Liver (tissue), 9 donors: ENCODE data around the gene IGF2BP2. TPM values are rescaled to one million over a fixed set of nuclear protein-coding genes. Genes with fewer than 3 reads are reported as not detected.
A peak's percentile ranks its signal among the peaks of the same experiment; 100 is the strongest.

Experiments
- DNase-seq: peaks from one replicate; pipeline ENCODE4 v3.0.0-alpha.2; 2017; ENCODE audit warnings: low spot score
- H3K27ac ChIP-seq, 2 donors: one replicate each; pipeline ENCODE4 v1.7.0; 2013; ENCODE audit warnings: inconsistent platforms in 2 of 2, low read length in 2 of 2, control low read depth in 1 of 2, low read depth in 1 of 2, mild to moderate bottlenecking in 1 of 2
- H3K27me3 ChIP-seq, 4 donors: one replicate each; pipeline versions ENCODE4 v1.6.1 to v1.7.0; 2013; ENCODE audit warnings: low read length in 3 of 4, inconsistent platforms in 1 of 4, mild to moderate bottlenecking in 1 of 4, moderate library complexity in 1 of 4; ENCODE audit not compliant: control insufficient read depth in 4 of 4, insufficient read depth in 4 of 4
- H3K36me3 ChIP-seq, 4 donors: one replicate each; pipeline versions ENCODE4 v1.6.1 to v1.7.0; 2013; ENCODE audit warnings: low read length in 3 of 4, mild to moderate bottlenecking in 3 of 4, low read depth in 1 of 4, moderate library complexity in 1 of 4; ENCODE audit not compliant: control insufficient read depth in 4 of 4, insufficient read depth in 3 of 4
- H3K4me1 ChIP-seq, 4 donors: one replicate each; pipeline versions ENCODE4 v1.6.1 to v1.7.0; 2013; ENCODE audit warnings: low read length in 3 of 4, mild to moderate bottlenecking in 3 of 4, moderate library complexity in 1 of 4; ENCODE audit not compliant: control insufficient read depth in 4 of 4, insufficient read depth in 4 of 4
- H3K4me3 ChIP-seq, 3 donors: one replicate each; pipeline versions ENCODE4 v1.6.1 to v1.7.0; 2013; ENCODE audit warnings: low read length in 3 of 3, control low read depth in 1 of 3, low read depth in 1 of 3, mild to moderate bottlenecking in 1 of 3
- H3K9ac ChIP-seq, 2 donors: one replicate each; pipeline ENCODE4 v1.7.0; 2013; ENCODE audit warnings: low read length in 2 of 2, mild to moderate bottlenecking in 2 of 2, moderate library complexity in 2 of 2, control low read depth in 1 of 2, low read depth in 1 of 2
- H3K9me3 ChIP-seq, 4 donors: one replicate each; pipeline versions ENCODE4 v1.6.1 to v1.7.0; 2013; ENCODE audit warnings: low read length in 3 of 4; ENCODE audit not compliant: control insufficient read depth in 4 of 4
- HNF4A ChIP-seq, 2 donors: conservative IDR thresholded peaks; 2 replicates each; pipeline ENCODE4 v1.6.1; 2016; ENCODE audit warnings: antibody characterized with exemption in 2 of 2, mild to moderate bottlenecking in 2 of 2
- JUND ChIP-seq, 2 donors: IDR thresholded peaks; 2 replicates each; pipeline ENCODE4 v1.6.1; 2016; ENCODE audit warnings: antibody characterized with exemption in 2 of 2
- NR2F2 ChIP-seq: IDR thresholded peaks from 2 replicates; pipeline ENCODE4 v1.6.1; 2016; ENCODE audit warnings: antibody characterized with exemption
- RAD21 ChIP-seq, 2 donors: IDR thresholded peaks; 2 replicates each; pipeline ENCODE4 v1.6.1; 2016; ENCODE audit warnings: antibody characterized with exemption in 2 of 2, mild to moderate bottlenecking in 2 of 2
- RXRA ChIP-seq, 2 donors: IDR thresholded peaks; 2 replicates each; pipeline ENCODE4 v1.6.1; 2017 to 2018; ENCODE audit warnings: antibody characterized with exemption in 2 of 2, mild to moderate bottlenecking in 1 of 2
- SP1 ChIP-seq: IDR thresholded peaks from 2 replicates; pipeline ENCODE4 v1.6.1; 2018; ENCODE audit warnings: antibody characterized with exemption, mild to moderate bottlenecking
- YY1 ChIP-seq: IDR thresholded peaks from 2 replicates; pipeline ENCODE4 v1.6.1; 2016; ENCODE audit warnings: antibody characterized with exemption, mild to moderate bottlenecking
- WGBS: extraction: QIAGEN DNeasy Blood & Tissue Kit; methylation state at CpG from one replicate; pipeline ENCODE4 v1.1.7; 2013; 5-methylcytosine and 5-hydroxymethylcytosine counted together
- polyA plus RNA-seq, 2 donors: library from polyadenylated mRNA; stranded (reverse) in 1 of 2; unstranded in 1 of 2; fragments of 200-250 nt in 1 of 2; fragments of >200 nt in 1 of 2; fragmentation: Nextera tagmentation in 1 of 2; extraction: Ambion mirVana in 1 of 2; gene quantifications; one replicate each; pipeline versions ENCODE4 v1.2.1 to v1.2.3, GENCODE V29; 2013 to 2015
- total RNA-seq, 2 donors: library from RNA; depleted of rRNA; stranded (reverse); fragments of >200 nt; gene quantifications; one replicate each; pipeline ENCODE4 v1.2.3, GENCODE V29; 2014
- TF ChIP-seq, protein P1 (sequence below): IDR thresholded peaks from 2 replicates; pipeline ENCODE4 v1.6.1; 2016; ENCODE audit warnings: antibody characterized with exemption
- TF ChIP-seq, protein P2 (sequence below): IDR thresholded peaks from 2 replicates; pipeline ENCODE4 v1.6.1; 2016; ENCODE audit warnings: antibody characterized with exemption
- TF ChIP-seq, protein P3 (sequence below): IDR thresholded peaks from 2 replicates; pipeline ENCODE4 v1.6.1; 2016; ENCODE audit warnings: antibody characterized with exemption
- TF ChIP-seq, protein P4 (sequence below): IDR thresholded peaks from 2 replicates; pipeline ENCODE4 v1.6.1; 2016; ENCODE audit warnings: antibody characterized with exemption, mild to moderate bottlenecking
- donor health status: healthy.
- donor health status: healthy.
- donor health status: healthy.
- donor health status: healthy.
- donor health status: healthy.

The IGF2BP2 gene
- total and polyA plus RNA-seq, 4 donors, result 0.67 to 35.0 (median 1.7) TPM

DNA sequence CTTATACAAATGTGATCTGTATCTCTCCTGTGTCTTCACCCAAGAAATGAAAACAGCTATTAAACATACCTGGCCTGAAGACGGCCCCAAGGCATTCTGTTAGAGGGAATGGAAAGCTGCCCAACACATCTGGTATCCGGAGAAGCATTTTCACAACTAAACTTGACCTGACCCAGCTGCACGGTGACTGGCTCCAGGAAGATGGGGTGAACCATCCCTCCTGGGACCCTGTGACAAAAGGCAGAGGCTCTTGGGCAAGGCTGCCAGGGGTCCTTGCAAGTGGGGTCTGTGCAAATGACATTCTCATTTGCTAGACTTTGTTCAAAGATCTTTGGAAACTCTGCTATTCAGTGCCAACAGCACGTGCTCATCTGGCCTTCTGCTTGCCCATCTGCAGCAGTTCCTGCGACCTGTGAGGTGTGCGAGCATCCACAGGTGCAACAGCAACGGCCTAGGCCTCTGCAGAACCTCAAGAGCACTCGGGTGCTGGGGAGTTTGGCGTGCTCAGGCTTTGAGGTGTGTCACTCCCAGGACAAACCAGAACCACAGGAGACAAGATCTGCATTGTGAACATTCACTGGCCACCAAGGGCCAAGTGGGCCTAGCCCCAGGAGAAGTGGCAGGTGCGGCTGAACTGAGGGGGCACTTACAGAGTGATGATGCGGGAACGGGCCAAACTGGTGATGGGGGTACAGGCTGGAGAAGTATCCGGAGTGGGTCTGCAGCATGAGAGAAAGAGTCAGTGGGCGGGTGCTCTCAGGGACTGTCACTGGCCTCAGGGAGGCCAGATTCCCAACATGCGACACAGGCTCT lies 166.9 kb downstream of the IGF2BP2 start:
- H3K4me3 ChIP-seq, result no peak overlapping the region
- no peak for DNase-seq
- no peaks in the 10 kb centered on the region for H3K36me3 ChIP-seq
- H3K27ac ChIP-seq, result no peak overlapping the region
- H3K9ac ChIP-seq, result no peak overlapping the region
- no peaks in the 10 kb centered on the region for H3K9me3 ChIP-seq
- peaks cover 0 to 7% (median 4%) of the 10 kb centered on the region in 4 donors for H3K4me1 ChIP-seq
- TF ChIP-seq, protein P1, sequence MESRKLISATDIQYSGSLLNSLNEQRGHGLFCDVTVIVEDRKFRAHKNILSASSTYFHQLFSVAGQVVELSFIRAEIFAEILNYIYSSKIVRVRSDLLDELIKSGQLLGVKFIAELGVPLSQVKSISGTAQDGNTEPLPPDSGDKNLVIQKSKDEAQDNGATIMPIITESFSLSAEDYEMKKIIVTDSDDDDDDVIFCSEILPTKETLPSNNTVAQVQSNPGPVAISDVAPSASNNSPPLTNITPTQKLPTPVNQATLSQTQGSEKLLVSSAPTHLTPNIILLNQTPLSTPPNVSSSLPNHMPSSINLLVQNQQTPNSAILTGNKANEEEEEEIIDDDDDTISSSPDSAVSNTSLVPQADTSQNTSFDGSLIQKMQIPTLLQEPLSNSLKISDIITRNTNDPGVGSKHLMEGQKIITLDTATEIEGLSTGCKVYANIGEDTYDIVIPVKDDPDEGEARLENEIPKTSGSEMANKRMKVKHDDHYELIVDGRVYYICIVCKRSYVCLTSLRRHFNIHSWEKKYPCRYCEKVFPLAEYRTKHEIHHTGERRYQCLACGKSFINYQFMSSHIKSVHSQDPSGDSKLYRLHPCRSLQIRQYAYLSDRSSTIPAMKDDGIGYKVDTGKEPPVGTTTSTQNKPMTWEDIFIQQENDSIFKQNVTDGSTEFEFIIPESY, result no peak
- no peak for TF ChIP-seq HNF4A (conservative IDR thresholded peaks at IDR 0.05)
- TF ChIP-seq RAD21 (IDR thresholded peaks at IDR 0.05), result no peak
- TF ChIP-seq SP1, result no peak
- TF ChIP-seq RXRA (IDR thresholded peaks at IDR 0.05), result no peak
- no peak for TF ChIP-seq YY1
- no peaks in the 10 kb centered on the region for H3K27me3 ChIP-seq
- WGBS, result 93% methylated on average over 15 of the region's 15 CpGs

DNA sequence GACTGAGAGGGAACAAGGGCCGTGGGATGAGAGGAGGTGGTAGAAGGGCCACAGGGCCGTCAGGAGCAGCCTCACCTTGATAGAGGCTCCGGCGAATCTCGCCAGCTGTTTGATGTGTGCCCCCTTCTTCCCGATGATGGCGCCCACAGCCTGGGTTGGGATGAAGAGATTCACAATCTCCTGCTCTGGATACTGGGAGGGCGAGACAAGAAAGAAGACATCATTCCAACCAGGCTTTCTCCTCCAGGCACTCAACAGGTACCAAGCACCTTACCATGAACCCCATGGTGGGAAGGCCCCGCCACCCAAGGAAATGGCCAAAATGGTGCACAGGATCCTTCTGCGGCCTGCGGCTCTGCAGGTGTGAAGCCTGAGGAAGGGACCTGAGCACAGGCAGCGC lies 167.6 kb downstream of the IGF2BP2 start:
- Histone ChIP-seq H3K4me1 (peaks cover 0 to 7% (median 4%) of the 10 kb centered on the region in 4 donors), H3K36me3 (no peaks in the 10 kb centered on the region), H3K27ac (peak overlapping the region in 1 of 2 donors; percentile 28), H3K9me3 (no peaks in the 10 kb centered on the region), H3K4me3 (no peak overlapping the region), H3K27me3 (no peaks in the 10 kb centered on the region), H3K9ac (no peak overlapping the region)
- DNase-seq, result no peak
- TF ChIP-seq, protein P2, sequence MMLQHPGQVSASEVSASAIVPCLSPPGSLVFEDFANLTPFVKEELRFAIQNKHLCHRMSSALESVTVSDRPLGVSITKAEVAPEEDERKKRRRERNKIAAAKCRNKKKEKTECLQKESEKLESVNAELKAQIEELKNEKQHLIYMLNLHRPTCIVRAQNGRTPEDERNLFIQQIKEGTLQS, result no peak
- TF ChIP-seq, protein P3, sequence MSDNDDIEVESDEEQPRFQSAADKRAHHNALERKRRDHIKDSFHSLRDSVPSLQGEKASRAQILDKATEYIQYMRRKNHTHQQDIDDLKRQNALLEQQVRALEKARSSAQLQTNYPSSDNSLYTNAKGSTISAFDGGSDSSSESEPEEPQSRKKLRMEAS, result no peak
- TF ChIP-seq HNF4A (conservative IDR thresholded peaks at IDR 0.05) (no peak), NR2F2 (no peak)
- WGBS, result 97% methylated on average over 12 of the region's 12 CpGs

DNA sequence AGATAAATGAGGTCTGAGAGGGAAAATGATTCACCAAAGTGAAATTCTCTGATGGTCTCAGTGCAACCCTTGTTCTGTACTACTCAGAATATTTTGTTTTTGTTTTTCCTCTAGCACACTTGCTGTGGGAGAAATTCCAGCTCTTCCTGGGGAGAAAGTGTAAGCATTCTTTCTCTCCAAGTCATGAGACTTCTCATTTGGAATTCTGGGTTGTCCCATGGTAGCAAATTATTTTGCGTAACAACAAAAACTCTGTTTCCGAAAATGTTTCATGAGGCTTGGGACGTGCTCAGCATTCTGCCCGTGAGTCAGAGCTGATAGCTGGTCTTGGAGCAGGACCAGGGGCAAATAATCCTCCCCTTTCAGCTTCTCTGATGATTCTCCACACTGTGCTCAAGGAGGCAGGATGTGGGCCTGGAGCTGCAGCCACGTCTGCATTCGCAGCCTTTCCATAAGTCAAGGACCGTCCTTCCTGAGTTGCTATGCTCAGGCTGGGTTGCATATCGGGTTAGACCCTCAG lies 168.5 kb downstream of the IGF2BP2 start:
- Histone ChIP-seq H3K4me1 (peaks cover 0 to 7% (median 4%) of the 10 kb centered on the region in 4 donors), H3K4me3 (no peak overlapping the region), H3K27me3 (no peaks in the 10 kb centered on the region), H3K27ac (peak overlapping the region in 1 of 2 donors; percentile 28), H3K9me3 (no peaks in the 10 kb centered on the region), H3K36me3 (no peaks in the 10 kb centered on the region), H3K9ac (no peak overlapping the region)
- no peak for DNase-seq
- WGBS, result 87% methylated on average over 8 of the region's 8 CpGs
- peak in 1 of 2 donors; percentile 12 for TF ChIP-seq JUND (IDR thresholded peaks at IDR 0.05)
- no peak for TF ChIP-seq SP1
- TF ChIP-seq, protein P4, sequence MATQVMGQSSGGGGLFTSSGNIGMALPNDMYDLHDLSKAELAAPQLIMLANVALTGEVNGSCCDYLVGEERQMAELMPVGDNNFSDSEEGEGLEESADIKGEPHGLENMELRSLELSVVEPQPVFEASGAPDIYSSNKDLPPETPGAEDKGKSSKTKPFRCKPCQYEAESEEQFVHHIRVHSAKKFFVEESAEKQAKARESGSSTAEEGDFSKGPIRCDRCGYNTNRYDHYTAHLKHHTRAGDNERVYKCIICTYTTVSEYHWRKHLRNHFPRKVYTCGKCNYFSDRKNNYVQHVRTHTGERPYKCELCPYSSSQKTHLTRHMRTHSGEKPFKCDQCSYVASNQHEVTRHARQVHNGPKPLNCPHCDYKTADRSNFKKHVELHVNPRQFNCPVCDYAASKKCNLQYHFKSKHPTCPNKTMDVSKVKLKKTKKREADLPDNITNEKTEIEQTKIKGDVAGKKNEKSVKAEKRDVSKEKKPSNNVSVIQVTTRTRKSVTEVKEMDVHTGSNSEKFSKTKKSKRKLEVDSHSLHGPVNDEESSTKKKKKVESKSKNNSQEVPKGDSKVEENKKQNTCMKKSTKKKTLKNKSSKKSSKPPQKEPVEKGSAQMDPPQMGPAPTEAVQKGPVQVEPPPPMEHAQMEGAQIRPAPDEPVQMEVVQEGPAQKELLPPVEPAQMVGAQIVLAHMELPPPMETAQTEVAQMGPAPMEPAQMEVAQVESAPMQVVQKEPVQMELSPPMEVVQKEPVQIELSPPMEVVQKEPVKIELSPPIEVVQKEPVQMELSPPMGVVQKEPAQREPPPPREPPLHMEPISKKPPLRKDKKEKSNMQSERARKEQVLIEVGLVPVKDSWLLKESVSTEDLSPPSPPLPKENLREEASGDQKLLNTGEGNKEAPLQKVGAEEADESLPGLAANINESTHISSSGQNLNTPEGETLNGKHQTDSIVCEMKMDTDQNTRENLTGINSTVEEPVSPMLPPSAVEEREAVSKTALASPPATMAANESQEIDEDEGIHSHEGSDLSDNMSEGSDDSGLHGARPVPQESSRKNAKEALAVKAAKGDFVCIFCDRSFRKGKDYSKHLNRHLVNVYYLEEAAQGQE, result peak; percentile 9
